Measurements from ENCODE around the gene CMIP.
A peak's percentile ranks its signal among the peaks of the same experiment; 100 is the strongest.

CMIP gene

DNA sequence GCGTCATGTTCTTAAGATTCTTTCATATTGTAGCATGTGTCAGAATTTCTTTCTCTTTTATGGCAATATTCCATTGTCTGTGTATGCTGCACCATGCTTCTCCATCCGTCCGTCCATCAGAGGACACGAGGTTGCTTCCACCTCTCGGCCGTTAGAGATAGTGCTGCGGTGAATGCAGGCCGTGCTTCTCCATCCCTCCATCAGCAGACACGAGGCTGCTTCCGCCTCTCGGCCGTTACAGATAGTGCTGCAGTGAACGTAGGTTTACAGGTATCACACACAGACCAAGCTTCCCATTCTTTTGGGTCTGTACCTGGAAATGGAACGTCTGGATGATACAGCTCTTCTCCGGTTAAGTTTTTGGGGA is 113.5 kb downstream of the CMIP start:
- H2BK12ac ChIP-seq (ENCODE audit: low read length): no peak overlapping the region
- H3K23ac ChIP-seq (ENCODE audit: low read length): no peak overlapping the region
- no peak overlapping the region for H2BK120ac ChIP-seq (ENCODE audit: insufficient read depth, low read length, poor library complexity)
- no peak overlapping the region for H3K18ac ChIP-seq (ENCODE audit: low read length)
- no peak overlapping the region for H4K8ac ChIP-seq (ENCODE audit: low read depth, low read length)
- H3K9me3 ChIP-seq (ENCODE audit: insufficient read depth, low read depth, low read length): peaks cover 3% of the 10 kb centered on the region
- WGBS (ENCODE audit: extremely low coverage, insufficient coverage, insufficient read length): no CpG with 5 or more reads among the region's 15 CpGs
- DNase-seq: peak in 1 of 2 donors; percentile 25
- no peak overlapping the region for H3K4me2 ChIP-seq (ENCODE audit: low read length)
- no peak overlapping the region for H3K4me3 ChIP-seq (ENCODE audit: low read depth, low read length)
- H2AFZ ChIP-seq (ENCODE audit: insufficient read depth, low read length, poor library complexity): no peak overlapping the region
- H3K27ac ChIP-seq (ENCODE audit: low read depth, low read length): no peak overlapping the region
- no peak overlapping the region for H3K14ac ChIP-seq (ENCODE audit: low read length)
- H3K79me1 ChIP-seq (ENCODE audit: low read length): no peaks in the 10 kb centered on the region
- H4K91ac ChIP-seq (ENCODE audit: low read depth, low read length): no peak overlapping the region
- H3K4ac ChIP-seq (ENCODE audit: low read depth, low read length): no peak overlapping the region
- no peak overlapping the region for H2BK5ac ChIP-seq (ENCODE audit: low read depth, low read length, poor library complexity)
- H3K79me2 ChIP-seq (ENCODE audit: control insufficient read depth, insufficient read depth, low read length, poor library complexity): peaks cover 2% of the 10 kb centered on the region
- no peaks in the 10 kb centered on the region for H3K27me3 ChIP-seq (ENCODE audit: insufficient read depth, low read length)
- H2AK5ac ChIP-seq (ENCODE audit: low read length): no peak overlapping the region
- H3K36me3 ChIP-seq (ENCODE audit: control insufficient read depth in 1 of 2, insufficient read depth in 2 of 2, low read length in 2 of 2): peaks cover 7 to 11% of the 10 kb centered on the region in 2 experiments
- no peak overlapping the region for H3K9ac ChIP-seq (ENCODE audit: low read length)
- no peak overlapping the region for H4K12ac ChIP-seq (ENCODE audit: low read depth, low read length)
- H3K4me1 ChIP-seq (ENCODE audit: control insufficient read depth in 1 of 2, insufficient read depth in 2 of 2, low read length in 2 of 2): peaks cover under 1 to 1% of the 10 kb centered on the region in 2 experiments

DNA sequence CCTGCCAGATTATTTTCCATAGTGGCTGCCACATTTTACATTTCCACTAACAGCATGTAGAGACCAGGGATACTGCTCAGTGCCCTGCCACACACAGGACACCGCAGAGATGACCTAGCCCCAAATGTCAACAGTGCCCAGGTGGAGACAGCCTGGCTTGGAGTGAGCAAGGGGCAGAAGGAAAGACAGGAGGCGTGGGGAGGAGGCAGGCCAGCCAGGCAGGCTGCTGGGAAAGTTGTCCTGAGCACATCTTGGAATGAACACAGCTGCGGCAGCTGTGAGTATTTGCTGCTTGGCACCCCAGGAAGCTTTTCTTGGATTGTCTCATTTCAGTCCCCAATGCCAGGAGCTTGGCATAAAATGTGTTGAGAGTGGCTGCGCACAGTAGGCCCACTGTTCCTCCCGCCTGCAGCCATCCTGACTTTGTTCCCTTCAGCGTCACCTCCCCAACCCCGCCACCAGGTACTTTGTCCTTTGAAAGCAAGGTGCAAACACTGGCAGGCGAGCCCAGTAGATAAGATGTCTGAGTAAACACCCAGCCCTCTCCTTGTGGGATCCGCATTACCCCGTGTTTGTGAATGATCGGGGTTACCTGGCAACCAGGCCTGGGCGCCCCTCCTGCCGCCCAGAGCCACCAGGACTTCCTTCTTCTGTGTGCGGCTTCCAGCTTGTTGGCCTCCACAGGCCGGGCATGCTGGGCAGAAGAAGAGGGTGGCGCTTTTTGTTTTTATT is 114.0 kb downstream of the CMIP start:
- Histone ChIP-seq H3K27me3 (ENCODE audit: insufficient read depth, low read length) (no peaks in the 10 kb centered on the region), H2AK5ac (ENCODE audit: low read length) (no peak overlapping the region), H3K36me3 (ENCODE audit: control insufficient read depth in 1 of 2, insufficient read depth in 2 of 2, low read length in 2 of 2) (peaks cover 7 to 11% of the 10 kb centered on the region in 2 experiments), H3K9me3 (ENCODE audit: insufficient read depth, low read depth, low read length) (peaks cover 3% of the 10 kb centered on the region), H3K4ac (ENCODE audit: low read depth, low read length) (peak overlapping the region; percentile 34), H4K12ac (ENCODE audit: low read depth, low read length) (no peak overlapping the region), H2BK5ac (ENCODE audit: low read depth, low read length, poor library complexity) (no peak overlapping the region), H3K4me2 (ENCODE audit: low read length) (no peak overlapping the region), H3K9ac (ENCODE audit: low read length) (no peak overlapping the region), H3K27ac (ENCODE audit: low read depth, low read length) (no peak overlapping the region), H4K8ac (ENCODE audit: low read depth, low read length) (no peak overlapping the region), H3K79me2 (ENCODE audit: control insufficient read depth, insufficient read depth, low read length, poor library complexity) (peaks cover 2% of the 10 kb centered on the region), H3K14ac (ENCODE audit: low read length) (no peak overlapping the region), H3K4me3 (ENCODE audit: low read depth, low read length) (no peak overlapping the region), H4K91ac (ENCODE audit: low read depth, low read length) (no peak overlapping the region), H3K18ac (ENCODE audit: low read length) (peak overlapping the region; percentile 27), H2AFZ (ENCODE audit: insufficient read depth, low read length, poor library complexity) (no peak overlapping the region), H2BK120ac (ENCODE audit: insufficient read depth, low read length, poor library complexity) (no peak overlapping the region), H3K4me1 (ENCODE audit: control insufficient read depth in 1 of 2, insufficient read depth in 2 of 2, low read length in 2 of 2) (no peaks in the 10 kb centered on the region), H3K79me1 (ENCODE audit: low read length) (no peaks in the 10 kb centered on the region), H2BK12ac (ENCODE audit: low read length) (no peak overlapping the region), H3K23ac (ENCODE audit: low read length) (no peak overlapping the region)
- peak in 1 of 2 donors; percentile 19 for DNase-seq
- WGBS (ENCODE audit: extremely low coverage, insufficient coverage, insufficient read length): no CpG with 5 or more reads among the region's 16 CpGs

DNA sequence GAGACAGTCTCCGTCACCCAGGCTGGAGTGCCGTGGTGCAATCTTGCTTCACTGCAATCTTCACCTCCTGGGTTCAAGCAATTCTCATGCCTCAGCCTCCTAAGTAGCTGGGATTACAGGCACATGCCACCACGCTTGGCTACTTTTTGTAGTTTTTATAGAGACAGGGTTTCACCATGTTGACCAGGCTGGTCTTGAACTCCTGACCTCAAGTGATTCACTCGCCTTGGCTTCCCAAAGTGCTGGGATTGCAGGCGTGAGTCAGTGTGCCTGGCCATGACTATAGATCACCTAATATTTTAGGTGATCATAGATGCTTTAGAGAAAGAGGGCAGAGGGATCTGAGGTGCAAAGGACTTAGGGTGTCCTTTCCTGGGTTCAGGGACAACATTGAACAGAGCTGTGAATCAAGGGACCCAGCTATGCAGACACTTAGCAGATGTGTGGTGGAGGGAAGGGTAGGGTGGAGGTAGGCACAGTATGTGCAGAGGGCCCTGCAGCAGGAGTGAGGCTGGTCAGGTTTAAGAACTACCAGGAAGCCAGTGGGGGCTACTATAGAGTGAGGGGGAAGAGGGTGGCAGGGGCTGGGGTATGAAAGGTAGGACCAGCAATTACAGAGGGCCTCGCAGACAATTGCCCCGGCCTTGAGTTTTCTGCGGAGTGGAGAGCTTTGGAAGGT is 116.5 kb downstream of the CMIP start:
- no peak overlapping the region for H3K23ac ChIP-seq (ENCODE audit: low read length)
- H3K4me2 ChIP-seq (ENCODE audit: low read length): no peak overlapping the region
- H2BK12ac ChIP-seq (ENCODE audit: low read length): no peak overlapping the region
- no peak overlapping the region for H2BK120ac ChIP-seq (ENCODE audit: insufficient read depth, low read length, poor library complexity)
- no peak overlapping the region for H2BK5ac ChIP-seq (ENCODE audit: low read depth, low read length, poor library complexity)
- H4K12ac ChIP-seq (ENCODE audit: low read depth, low read length): no peak overlapping the region
- H4K91ac ChIP-seq (ENCODE audit: low read depth, low read length): no peak overlapping the region
- H3K9ac ChIP-seq (ENCODE audit: low read length): no peak overlapping the region
- H3K4me1 ChIP-seq (ENCODE audit: control insufficient read depth in 1 of 2, insufficient read depth in 2 of 2, low read length in 2 of 2): no peaks in the 10 kb centered on the region
- H3K18ac ChIP-seq (ENCODE audit: low read length): peak overlapping the region; percentile 30
- H3K79me2 ChIP-seq (ENCODE audit: control insufficient read depth, insufficient read depth, low read length, poor library complexity): peaks cover 2% of the 10 kb centered on the region
- no peak overlapping the region for H2AK5ac ChIP-seq (ENCODE audit: low read length)
- H3K36me3 ChIP-seq (ENCODE audit: control insufficient read depth in 1 of 2, insufficient read depth in 2 of 2, low read length in 2 of 2): peaks cover 2 to 7% of the 10 kb centered on the region in 2 experiments
- no peak overlapping the region for H3K14ac ChIP-seq (ENCODE audit: low read length)
- H4K8ac ChIP-seq (ENCODE audit: low read depth, low read length): no peak overlapping the region
- H3K4ac ChIP-seq (ENCODE audit: low read depth, low read length): peak overlapping the region; percentile 41
- peaks cover 3% of the 10 kb centered on the region for H3K9me3 ChIP-seq (ENCODE audit: insufficient read depth, low read depth, low read length)
- H3K4me3 ChIP-seq (ENCODE audit: low read depth, low read length): no peak overlapping the region
- no peaks in the 10 kb centered on the region for H3K79me1 ChIP-seq (ENCODE audit: low read length)
- no peak overlapping the region for H3K27ac ChIP-seq (ENCODE audit: low read depth, low read length)
- no CpG with 5 or more reads among the region's 8 CpGs for WGBS (ENCODE audit: extremely low coverage, insufficient coverage, insufficient read length)
- no peak overlapping the region for H2AFZ ChIP-seq (ENCODE audit: insufficient read depth, low read length, poor library complexity)
- no peak for DNase-seq
- H3K27me3 ChIP-seq (ENCODE audit: insufficient read depth, low read length): no peaks in the 10 kb centered on the region

DNA sequence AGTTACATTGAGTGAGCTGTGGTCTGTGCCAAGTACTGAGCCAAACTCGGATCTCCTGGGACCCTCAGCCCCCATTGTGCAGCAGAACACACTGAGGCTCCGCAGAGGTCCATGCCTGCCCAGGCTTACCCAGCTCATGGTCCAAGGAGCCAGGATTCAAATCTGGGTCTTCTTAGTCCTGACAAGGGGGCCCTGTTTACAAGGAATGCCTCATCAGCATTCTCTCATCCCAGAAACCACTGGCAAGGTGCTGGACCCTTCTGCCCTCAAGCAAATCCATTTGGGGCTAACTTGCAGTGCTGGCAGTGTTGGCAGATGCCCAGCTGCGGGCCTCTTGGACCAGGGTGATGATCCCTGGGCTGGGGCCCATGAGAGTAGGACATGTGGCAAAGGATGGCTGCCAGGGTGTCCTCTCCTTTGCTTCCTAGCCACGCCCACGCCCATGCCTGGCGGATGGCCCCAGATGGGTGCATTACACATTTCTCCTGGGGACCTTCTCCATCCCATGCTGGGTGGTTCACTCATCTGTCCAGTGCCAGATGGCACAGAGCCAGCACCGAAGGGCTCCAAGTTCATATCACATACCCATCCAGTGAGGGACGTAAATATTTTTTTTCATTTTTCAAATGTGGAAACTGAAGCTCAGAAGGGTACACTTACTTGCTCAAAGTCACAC is 117.7 kb downstream of the CMIP start:
- Histone ChIP-seq H3K27me3 (ENCODE audit: insufficient read depth, low read length) (no peaks in the 10 kb centered on the region), H3K79me1 (ENCODE audit: low read length) (no peaks in the 10 kb centered on the region), H2BK5ac (ENCODE audit: low read depth, low read length, poor library complexity) (no peak overlapping the region), H3K4me3 (ENCODE audit: low read depth, low read length) (no peak overlapping the region), H3K4me1 (ENCODE audit: control insufficient read depth in 1 of 2, insufficient read depth in 2 of 2, low read length in 2 of 2) (no peaks in the 10 kb centered on the region), H4K12ac (ENCODE audit: low read depth, low read length) (no peak overlapping the region), H3K9me3 (ENCODE audit: insufficient read depth, low read depth, low read length) (peaks cover 3% of the 10 kb centered on the region), H4K91ac (ENCODE audit: low read depth, low read length) (no peak overlapping the region), H2AFZ (ENCODE audit: insufficient read depth, low read length, poor library complexity) (no peak overlapping the region), H3K79me2 (ENCODE audit: control insufficient read depth, insufficient read depth, low read length, poor library complexity) (peaks cover 5% of the 10 kb centered on the region), H3K27ac (ENCODE audit: low read depth, low read length) (no peak overlapping the region), H4K8ac (ENCODE audit: low read depth, low read length) (no peak overlapping the region), H3K4ac (ENCODE audit: low read depth, low read length) (peak overlapping the region; percentile 58), H3K4me2 (ENCODE audit: low read length) (no peak overlapping the region), H3K23ac (ENCODE audit: low read length) (no peak overlapping the region), H3K9ac (ENCODE audit: low read length) (no peak overlapping the region), H3K36me3 (ENCODE audit: control insufficient read depth in 1 of 2, insufficient read depth in 2 of 2, low read length in 2 of 2) (peaks cover 2 to 7% of the 10 kb centered on the region in 2 experiments), H3K14ac (ENCODE audit: low read length) (no peak overlapping the region), H2AK5ac (ENCODE audit: low read length) (no peak overlapping the region), H2BK120ac (ENCODE audit: insufficient read depth, low read length, poor library complexity) (no peak overlapping the region), H3K18ac (ENCODE audit: low read length) (no peak overlapping the region), H2BK12ac (ENCODE audit: low read length) (no peak overlapping the region)
- no peak for DNase-seq
- no CpG with 5 or more reads among the region's 8 CpGs for WGBS (ENCODE audit: extremely low coverage, insufficient coverage, insufficient read length)

Data from trophoblast cell (in vitro differentiated cells and primary cell).